HL-60 (cell line): ENCODE data around the gene FMNL2.

Experiments
- DNase-seq, 2 experiments: peaks; one replicate each; pipeline ENCODE4 v3.0.0-alpha.2; 2010 to 2020; ENCODE audit warnings: low read depth in 1 of 2, low spot score in 1 of 2
- H3K27ac ChIP-seq: fragments of 250-450 bp; sonication (Bioruptor Pico); replicated peaks from 2 replicates; pipeline ENCODE4 v1.5.1; 2020; ENCODE audit warnings: mild to moderate bottlenecking, moderate library complexity
- H3K27me3 ChIP-seq: fragments of 250-450 bp; sonication (Bioruptor Pico); 2 replicates; pipeline ENCODE4 v1.5.1; 2021; ENCODE audit warnings: mild to moderate bottlenecking, moderate library complexity; ENCODE audit not compliant: insufficient read depth, poor library complexity, severe bottlenecking
- H3K4me3 ChIP-seq: replicated peaks from 2 replicates; pipeline ENCODE4 v1.5.1; 2011; ENCODE audit warnings: mild to moderate bottlenecking, control low read depth, low read length; ENCODE audit not compliant: insufficient read depth
- CTCF ChIP-seq: IDR thresholded peaks from one replicate; pipeline ENCODE4 v1.5.1; 2011; ENCODE audit warnings: low read length, control low read depth, inconsistent platforms; ENCODE audit not compliant: insufficient read depth
- GABPA ChIP-seq: IDR thresholded peaks from 2 replicates; pipeline ENCODE4 v1.6.1; 2012; ENCODE audit warnings: low read depth
- POLR2AphosphoS5 ChIP-seq: IDR thresholded peaks from 2 replicates; pipeline ENCODE4 v1.6.1; 2012; ENCODE audit warnings: low read depth
- REST ChIP-seq: IDR thresholded peaks from 2 replicates; pipeline ENCODE4 v1.6.1; 2012; ENCODE audit warnings: low read depth; ENCODE audit not compliant: insufficient replicate concordance
- SPI1 ChIP-seq: IDR thresholded peaks from 2 replicates; pipeline ENCODE4 v1.6.1; 2012; ENCODE audit warnings: low read depth, mild to moderate bottlenecking, borderline replicate concordance

The FMNL2 gene

GRCh38 chr2:152454371-152454770, 119.4 kb downstream of the FMNL2 start:
- H3K27me3 ChIP-seq, result no peaks in the 10 kb centered on the region
- H3K4me3 ChIP-seq, result no peak overlapping the region
- no peak overlapping the region for H3K27ac ChIP-seq
- TF ChIP-seq CTCF (no peak), REST (no peak), POLR2AphosphoS5 (no peak), GABPA (no peak), SPI1 (no peak)
- no peak for DNase-seq

GRCh38 chr2:152454960-152455359, 120.0 kb downstream of the FMNL2 start:
- DNase-seq, result no peak
- no peak overlapping the region for H3K27ac ChIP-seq

GRCh38 chr2:152455738-152456137, 120.8 kb downstream of the FMNL2 start:
- H3K27ac ChIP-seq, result no peak overlapping the region
- no peak for TF ChIP-seq SPI1
- TF ChIP-seq POLR2AphosphoS5, result no peak
- TF ChIP-seq CTCF, result no peak
- TF ChIP-seq GABPA, result no peak
- no peak for TF ChIP-seq REST

More at GRCh38 chr2:152454960-152455359, 120.0 kb downstream of the FMNL2 start:
- no peak for TF ChIP-seq CTCF
- TF ChIP-seq GABPA, result no peak
- TF ChIP-seq REST, result no peak
- TF ChIP-seq POLR2AphosphoS5, result no peak
- TF ChIP-seq SPI1, result no peak
- Histone ChIP-seq H3K4me3 (no peak overlapping the region), H3K27me3 (no peaks in the 10 kb centered on the region)

More at GRCh38 chr2:152455738-152456137, 120.8 kb downstream of the FMNL2 start:
- DNase-seq, result no peak
- Histone ChIP-seq H3K27me3 (no peaks in the 10 kb centered on the region), H3K4me3 (no peak overlapping the region)
